Neural cell (in vitro differentiated cells): Measurements from ENCODE around the gene ZNF778.

Experiments used
- CTCF ChIP-seq: fragments of 450-650 bp; IDR thresholded peaks from 2 replicates; pipeline ENCODE4 v1.5.1; 2014; ENCODE audit warnings: antibody characterized with exemption, mild to moderate bottlenecking, moderate library complexity; ENCODE audit not compliant: poor library complexity, severe bottlenecking
- EP300 ChIP-seq: fragments of 450-650 bp; conservative IDR thresholded peaks from 2 replicates; pipeline ENCODE4 v1.6.1; 2014; ENCODE audit warnings: antibody characterized with exemption, mild to moderate bottlenecking, moderate library complexity; ENCODE audit not compliant: poor library complexity, severe bottlenecking
- EZH2 ChIP-seq: fragments of 200-600, 300-800 bp; shearing (Covaris generic), sonication (generic); IDR thresholded peaks from 2 replicates; pipeline ENCODE4 v1.6.1; 2014; ENCODE audit warnings: antibody characterized with exemption, low read length, borderline replicate concordance, mild to moderate bottlenecking; ENCODE audit not compliant: insufficient read depth, poor library complexity, severe bottlenecking
- MXI1 ChIP-seq: fragments of 450-650 bp; conservative IDR thresholded peaks from 2 replicates; pipeline ENCODE4 v1.6.1; 2014; ENCODE audit warnings: antibody characterized with exemption, mild to moderate bottlenecking; ENCODE audit not compliant: poor library complexity, severe bottlenecking
- RAD21 ChIP-seq: fragments of 450-650 bp; conservative IDR thresholded peaks from 2 replicates; pipeline ENCODE4 v1.6.1; 2014; ENCODE audit warnings: antibody characterized with exemption, mild to moderate bottlenecking, moderate library complexity
- REST ChIP-seq: IDR thresholded peaks from 2 replicates; pipeline ENCODE4 v1.6.1; 2012; ENCODE audit warnings: borderline replicate concordance
- TAF1 ChIP-seq: IDR thresholded peaks from 2 replicates; pipeline ENCODE4 v1.6.1; 2012; ENCODE audit warnings: low read depth

- TF ChIP-seq CTCF (no peak), REST (no peak), RAD21 (no peak), EZH2 (no peak), EP300 (no peak), MXI1 (no peak), TAF1 (no peak)
Observed at GRCh38 chr16:89268585-89268984, 51.1 kb downstream of the ZNF778 start.
